ENCODE results near the gene SERPINA1. TPM values are rescaled to one million over a fixed set of nuclear protein-coding genes. Genes with fewer than 3 reads are reported as not detected.

Gene SERPINA1
- total RNA-seq, 1 experiment from 2014 or later, result not detected

- Histone ChIP-seq H3K79me2 (ENCODE audit: insufficient read depth, low read length) (no peaks in the 10 kb centered on the region), H2BK120ac (ENCODE audit: low read depth, low read length, poor library complexity, severe bottlenecking) (no peak overlapping the region), H3K9me3 (ENCODE audit: control insufficient read depth, low read depth, low read length) (no peaks in the 10 kb centered on the region), H2AFZ (ENCODE audit: low read length) (no peak overlapping the region), H2BK15ac (ENCODE audit: low read depth, low read length) (no peak overlapping the region), H4K91ac (ENCODE audit: insufficient read length, low read depth, low read length) (no peak overlapping the region), H4K5ac (ENCODE audit: insufficient read length, low read depth, low read length) (no peak overlapping the region), H3K4ac (ENCODE audit: low read depth, low read length) (no peak overlapping the region), H2AK5ac (ENCODE audit: insufficient read length, low read length) (no peak overlapping the region), H3K14ac (ENCODE audit: insufficient read depth, low read length) (0 out of 2 replicates have a peak overlapping the region, but pooled peaks have one; percentile 31), H3K27ac (ENCODE audit: insufficient read length, low read depth, low read length) (no peak overlapping the region), H2BK20ac (ENCODE audit: low read depth, low read length, poor library complexity, severe bottlenecking) (no peak overlapping the region), H3K4me2 (ENCODE audit: insufficient read depth, insufficient read length, low read length) (no peak overlapping the region), H3K27me3 (ENCODE audit: insufficient read depth, low read length) (no peaks in the 10 kb centered on the region; the same call in 1 of the 2 replicates), H3K9ac (ENCODE audit: extremely low read depth, insufficient read length, low read length) (no peak overlapping the region), H3K23ac (ENCODE audit: insufficient read length, low read depth, low read length) (no peak overlapping the region), H3K18ac (ENCODE audit: insufficient read length, low read depth, low read length) (no peak overlapping the region), H2BK5ac (ENCODE audit: insufficient read length, low read length) (no peak overlapping the region), H3K56ac (ENCODE audit: insufficient read length, low read depth, low read length) (no peak overlapping the region), H4K8ac (replicated peaks; ENCODE audit: insufficient read length, low read depth, low read length) (no peak overlapping the region), H4K20me1 (ENCODE audit: control insufficient read depth, insufficient read depth, insufficient read length) (no peaks in the 10 kb centered on the region), H2BK12ac (ENCODE audit: insufficient read length, low read depth, low read length) (no peak overlapping the region), H3K4me1 (ENCODE audit: insufficient read depth, low read length) (peaks cover 6% of the 10 kb centered on the region; the same call in 1 of the 2 replicates), H3K79me1 (ENCODE audit: insufficient read depth, low read depth, low read length, poor library complexity, severe bottlenecking) (no peaks in the 10 kb centered on the region), H3T11ph (ENCODE audit: low read length) (no peak overlapping the region), H3K23me2 (ENCODE audit: insufficient read length, low read depth, low read length, poor library complexity, severe bottlenecking) (no peaks in the 10 kb centered on the region)
- Mint-ChIP-seq H3K27ac (peak overlapping the region; percentile 80 to 90 (median 89); a peak in 5 of 7 replicates), H3K9me3 (no peaks in the 10 kb centered on the region), H3K4me3 (no peak overlapping the region), H3K27me3 (ENCODE audit: low read depth) (peaks cover 15% of the 10 kb centered on the region), H3K36me3 (ENCODE audit: insufficient read depth in 1 of 3, low read depth in 3 of 3) (no peaks in the 10 kb centered on the region), H3K4me1 (peaks cover 47 to 55% of the 10 kb centered on the region in 2 experiments)
- no peak for DNase-seq
- no CpG with 5 or more reads among the region's 4 CpGs for WGBS (ENCODE audit: extremely low coverage, insufficient read length, low lambda C conversion rate)
- TF ChIP-seq CTCF (conservative IDR thresholded peaks at IDR 0.05), result no peak
Observed at GRCh38 chr14:94374749-94375260, 13.6 kb downstream of the SERPINA1 start.

Data from H9 (cell line).